Measurements from ENCODE around the gene AMPH. TPM values are rescaled to one million over a fixed set of nuclear protein-coding genes. Genes with fewer than 3 reads are reported as not detected.

AMPH gene
- polyA plus RNA-seq, 2 donors: 0.28 to 0.51 TPM

GRCh38 chr7:38453826-38454225, 177.3 kb downstream of the AMPH start:
- Histone ChIP-seq H3K4me1 (ENCODE audit: control insufficient read depth in 2 of 2, insufficient read depth in 2 of 2, low read length in 1 of 2) (no peaks in the 10 kb centered on the region), H3K36me3 (ENCODE audit: control insufficient read depth in 2 of 2, insufficient read depth in 2 of 2, low read length in 1 of 2) (no peaks in the 10 kb centered on the region), H3K9me3 (ENCODE audit: control insufficient read depth in 2 of 2, insufficient read depth in 1 of 2, low read depth in 1 of 2, low read length in 1 of 2) (no peaks in the 10 kb centered on the region), H3K27me3 (ENCODE audit: control insufficient read depth in 1 of 2, insufficient read depth in 2 of 2, low read length in 2 of 2) (no peaks in the 10 kb centered on the region), H3K4me3 (ENCODE audit: low read depth in 1 of 2, low read length in 2 of 2) (no peak overlapping the region), H3K27ac (ENCODE audit: low read depth in 2 of 2, low read length in 1 of 2) (no peak overlapping the region)
- WGBS, 2 donors: 90 to 91% methylated on average over 5 of the region's 5 CpGs

- Histone ChIP-seq H3K4me3 (ENCODE audit: low read depth in 1 of 2, low read length in 2 of 2) (no peak overlapping the region), H3K27ac (ENCODE audit: low read depth in 2 of 2, low read length in 1 of 2) (no peak overlapping the region), H3K27me3 (ENCODE audit: control insufficient read depth in 1 of 2, insufficient read depth in 2 of 2, low read length in 2 of 2) (no peaks in the 10 kb centered on the region), H3K4me1 (ENCODE audit: control insufficient read depth in 2 of 2, insufficient read depth in 2 of 2, low read length in 1 of 2) (no peaks in the 10 kb centered on the region), H3K36me3 (ENCODE audit: control insufficient read depth in 2 of 2, insufficient read depth in 2 of 2, low read length in 1 of 2) (no peaks in the 10 kb centered on the region), H3K9me3 (ENCODE audit: control insufficient read depth in 2 of 2, insufficient read depth in 1 of 2, low read depth in 1 of 2, low read length in 1 of 2) (no peaks in the 10 kb centered on the region)
- WGBS, 2 donors: 36 to 40% methylated on average over 3 of the region's 3 CpGs
Observed at GRCh38 chr7:38453168-38453567, 178.0 kb downstream of the AMPH start.

DNA sequence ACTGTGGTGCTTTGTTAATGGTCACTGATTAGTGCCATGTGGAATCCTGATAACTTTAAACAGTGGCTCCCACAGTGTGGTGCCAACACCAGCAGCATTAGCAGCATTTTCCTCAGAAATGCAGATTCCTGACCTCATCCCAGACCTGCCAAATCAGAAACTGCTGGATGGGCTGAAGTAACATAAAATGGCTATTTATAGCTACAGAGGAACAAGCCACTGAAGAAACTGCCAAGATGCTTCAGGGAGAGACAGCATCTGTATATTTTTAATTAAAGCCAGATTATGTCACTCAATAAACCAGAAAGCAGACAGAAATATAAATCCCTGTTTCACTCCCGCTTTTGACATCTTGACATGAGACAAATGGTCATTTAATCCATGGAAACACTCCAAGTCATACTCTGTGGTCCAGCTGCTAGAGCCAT, 178.5 kb downstream of the AMPH start:
- Histone ChIP-seq H3K4me1 (ENCODE audit: control insufficient read depth in 2 of 2, insufficient read depth in 2 of 2, low read length in 1 of 2) (no peaks in the 10 kb centered on the region), H3K9me3 (ENCODE audit: control insufficient read depth in 2 of 2, insufficient read depth in 1 of 2, low read depth in 1 of 2, low read length in 1 of 2) (no peaks in the 10 kb centered on the region), H3K27ac (ENCODE audit: low read depth in 2 of 2, low read length in 1 of 2) (no peak overlapping the region), H3K36me3 (ENCODE audit: control insufficient read depth in 2 of 2, insufficient read depth in 2 of 2, low read length in 1 of 2) (no peaks in the 10 kb centered on the region), H3K27me3 (ENCODE audit: control insufficient read depth in 1 of 2, insufficient read depth in 2 of 2, low read length in 2 of 2) (no peaks in the 10 kb centered on the region), H3K4me3 (ENCODE audit: low read depth in 1 of 2, low read length in 2 of 2) (no peak overlapping the region)
- WGBS, 2 donors: 31 to 49% methylated on average over 1 of the region's 1 CpG

- no peaks in the 10 kb centered on the region for H3K4me1 ChIP-seq (ENCODE audit: control insufficient read depth in 2 of 2, insufficient read depth in 2 of 2, low read length in 1 of 2)
- H3K4me3 ChIP-seq (ENCODE audit: low read depth in 1 of 2, low read length in 2 of 2): no peak overlapping the region
- H3K27me3 ChIP-seq (ENCODE audit: control insufficient read depth in 1 of 2, insufficient read depth in 2 of 2, low read length in 2 of 2): no peaks in the 10 kb centered on the region
- no peaks in the 10 kb centered on the region for H3K9me3 ChIP-seq (ENCODE audit: control insufficient read depth in 2 of 2, insufficient read depth in 1 of 2, low read depth in 1 of 2, low read length in 1 of 2)
- H3K36me3 ChIP-seq (ENCODE audit: control insufficient read depth in 2 of 2, insufficient read depth in 2 of 2, low read length in 1 of 2): no peaks in the 10 kb centered on the region
- WGBS, 2 donors: 10 to 14% methylated on average over 2 of the region's 2 CpGs
- no peak overlapping the region for H3K27ac ChIP-seq (ENCODE audit: low read depth in 2 of 2, low read length in 1 of 2)
Observed at GRCh38 chr7:38451840-38452239, 179.3 kb downstream of the AMPH start.

DNA sequence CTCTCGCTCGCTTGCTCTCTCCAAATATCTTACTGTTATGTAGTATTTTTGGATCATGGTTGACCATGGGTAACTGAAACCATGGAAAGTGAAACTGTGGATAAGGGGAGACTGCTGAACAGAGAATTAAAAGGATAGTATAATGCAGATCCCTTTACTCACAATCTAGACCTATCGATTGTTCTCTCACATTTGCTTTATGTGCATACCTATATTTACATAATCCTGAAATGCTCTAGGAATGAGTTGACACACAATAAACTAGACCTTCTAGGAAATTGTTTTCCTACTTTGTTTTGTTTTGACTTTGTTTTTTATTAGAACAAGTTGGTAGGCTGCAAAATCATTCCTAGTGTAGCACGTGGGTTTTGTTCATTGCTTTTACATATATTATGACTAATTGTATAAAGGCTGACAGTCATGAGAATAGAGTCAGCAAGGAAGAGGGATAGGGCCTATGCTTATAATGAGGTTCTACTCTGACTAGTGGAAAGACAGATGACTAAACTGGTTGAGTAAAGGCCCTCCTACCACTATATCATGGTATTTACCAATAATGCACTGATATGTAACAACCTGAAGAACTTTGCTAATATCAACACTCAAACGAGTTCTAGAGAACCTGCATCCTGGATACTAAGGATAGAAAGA, 182.5 kb downstream of the AMPH start:
- Histone ChIP-seq H3K9me3 (ENCODE audit: control insufficient read depth in 2 of 2, insufficient read depth in 1 of 2, low read depth in 1 of 2, low read length in 1 of 2) (no peaks in the 10 kb centered on the region), H3K4me1 (ENCODE audit: control insufficient read depth in 2 of 2, insufficient read depth in 2 of 2, low read length in 1 of 2) (no peaks in the 10 kb centered on the region)

GRCh38 chr7:38448054-38448453, 183.1 kb downstream of the AMPH start:
- no peaks in the 10 kb centered on the region for H3K36me3 ChIP-seq (ENCODE audit: control insufficient read depth in 2 of 2, insufficient read depth in 2 of 2, low read length in 1 of 2)
- no peaks in the 10 kb centered on the region for H3K4me1 ChIP-seq (ENCODE audit: control insufficient read depth in 2 of 2, insufficient read depth in 2 of 2, low read length in 1 of 2)
- 38 to 44% methylated on average over 2 of the region's 2 CpGs for WGBS, 2 donors
- no peak overlapping the region for H3K27ac ChIP-seq (ENCODE audit: low read depth in 2 of 2, low read length in 1 of 2)
- H3K9me3 ChIP-seq (ENCODE audit: control insufficient read depth in 2 of 2, insufficient read depth in 1 of 2, low read depth in 1 of 2, low read length in 1 of 2): no peaks in the 10 kb centered on the region
- no peaks in the 10 kb centered on the region for H3K27me3 ChIP-seq (ENCODE audit: control insufficient read depth in 1 of 2, insufficient read depth in 2 of 2, low read length in 2 of 2)
- H3K4me3 ChIP-seq (ENCODE audit: low read depth in 1 of 2, low read length in 2 of 2): no peak overlapping the region

More for the DNA sequence above, 182.5 kb downstream of the AMPH start:
- Histone ChIP-seq H3K27me3 (ENCODE audit: control insufficient read depth in 1 of 2, insufficient read depth in 2 of 2, low read length in 2 of 2) (no peaks in the 10 kb centered on the region), H3K36me3 (ENCODE audit: control insufficient read depth in 2 of 2, insufficient read depth in 2 of 2, low read length in 1 of 2) (no peaks in the 10 kb centered on the region), H3K27ac (ENCODE audit: low read depth in 2 of 2, low read length in 1 of 2) (no peak overlapping the region), H3K4me3 (ENCODE audit: low read depth in 1 of 2, low read length in 2 of 2) (no peak overlapping the region)
- WGBS, 2 donors: 74 to 75% methylated on average over 5 of the region's 5 CpGs

DNA sequence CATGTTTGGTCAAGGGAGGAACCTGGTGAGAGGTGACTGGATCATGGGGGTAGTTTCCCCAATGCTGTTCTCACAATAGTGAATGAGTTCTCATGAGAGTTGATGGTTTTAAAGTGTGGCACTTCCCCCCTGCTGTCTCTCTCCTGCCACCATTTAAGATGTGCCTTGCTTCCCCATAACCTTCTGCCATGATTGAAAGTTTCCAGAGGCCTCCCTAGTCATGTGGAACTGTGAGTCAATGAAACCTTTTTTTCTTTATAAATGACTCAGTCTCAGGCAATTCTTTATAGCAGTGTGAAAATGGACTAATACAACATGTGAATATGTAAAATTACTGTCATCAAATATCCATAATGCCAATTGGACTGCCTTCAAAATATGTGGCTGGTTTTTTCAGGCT, 192.2 kb downstream of the AMPH start:
- H3K9me3 ChIP-seq (ENCODE audit: control insufficient read depth in 2 of 2, insufficient read depth in 1 of 2, low read depth in 1 of 2, low read length in 1 of 2): no peaks in the 10 kb centered on the region
- H3K4me1 ChIP-seq (ENCODE audit: control insufficient read depth in 2 of 2, insufficient read depth in 2 of 2, low read length in 1 of 2): no peaks in the 10 kb centered on the region
- no peak overlapping the region for H3K27ac ChIP-seq (ENCODE audit: low read depth in 2 of 2, low read length in 1 of 2)
- no peaks in the 10 kb centered on the region for H3K36me3 ChIP-seq (ENCODE audit: control insufficient read depth in 2 of 2, insufficient read depth in 2 of 2, low read length in 1 of 2)
- peaks cover 0 to 2% of the 10 kb centered on the region in 2 donors for H3K27me3 ChIP-seq (ENCODE audit: control insufficient read depth in 1 of 2, insufficient read depth in 2 of 2, low read length in 2 of 2)
- no peak overlapping the region for H3K4me3 ChIP-seq (ENCODE audit: low read depth in 1 of 2, low read length in 2 of 2)

DNA sequence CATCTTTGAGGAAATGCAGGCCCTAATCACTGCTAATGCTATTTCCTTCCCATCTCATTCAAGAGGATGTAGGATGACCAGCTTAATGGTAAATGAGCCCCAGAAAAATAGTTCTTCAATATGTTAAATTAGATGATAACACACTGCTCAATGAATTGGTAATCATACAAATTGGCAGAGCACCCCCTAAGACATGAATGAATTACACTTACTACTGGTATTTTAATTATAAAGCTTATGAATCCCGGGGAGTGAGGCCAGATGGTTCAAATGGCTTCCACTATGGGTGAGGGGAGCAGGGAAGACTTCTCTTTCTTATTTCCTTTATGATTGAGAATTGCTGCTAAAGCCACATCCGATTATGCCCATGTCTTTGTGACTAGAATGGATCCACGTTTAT, 198.5 kb downstream of the AMPH start:
- Histone ChIP-seq H3K4me3 (ENCODE audit: low read depth in 1 of 2, low read length in 2 of 2) (no peak overlapping the region), H3K36me3 (ENCODE audit: control insufficient read depth in 2 of 2, insufficient read depth in 2 of 2, low read length in 1 of 2) (no peaks in the 10 kb centered on the region), H3K27ac (ENCODE audit: low read depth in 2 of 2, low read length in 1 of 2) (no peak overlapping the region), H3K27me3 (ENCODE audit: control insufficient read depth in 1 of 2, insufficient read depth in 2 of 2, low read length in 2 of 2) (peaks cover 0 to 2% of the 10 kb centered on the region in 2 donors), H3K9me3 (ENCODE audit: control insufficient read depth in 2 of 2, insufficient read depth in 1 of 2, low read depth in 1 of 2, low read length in 1 of 2) (no peaks in the 10 kb centered on the region), H3K4me1 (ENCODE audit: control insufficient read depth in 2 of 2, insufficient read depth in 2 of 2, low read length in 1 of 2) (no peaks in the 10 kb centered on the region)
- 68 to 82% methylated on average over 3 of the region's 3 CpGs for WGBS, 2 donors

DNA sequence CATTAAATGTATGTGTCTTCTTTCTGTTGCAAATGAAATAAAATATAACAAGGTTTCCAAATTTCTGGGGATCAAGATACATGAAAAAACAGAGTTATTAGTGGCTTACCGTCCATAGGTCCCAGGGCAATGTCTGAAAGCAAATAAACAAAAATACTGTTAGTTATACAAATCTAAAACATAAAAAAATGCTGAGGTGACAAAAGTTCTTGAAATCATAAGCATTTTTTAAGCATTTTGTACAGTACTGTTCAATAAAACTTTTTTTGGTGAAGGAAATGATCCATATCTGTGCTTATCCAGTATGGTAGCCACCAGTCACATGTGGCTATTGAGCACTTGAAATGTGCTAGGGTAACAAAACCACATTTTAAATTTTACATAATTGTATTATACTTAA, 199.1 kb downstream of the AMPH start:
- Histone ChIP-seq H3K9me3 (ENCODE audit: control insufficient read depth in 2 of 2, insufficient read depth in 1 of 2, low read depth in 1 of 2, low read length in 1 of 2) (no peaks in the 10 kb centered on the region), H3K4me3 (ENCODE audit: low read depth in 1 of 2, low read length in 2 of 2) (no peak overlapping the region), H3K27ac (ENCODE audit: low read depth in 2 of 2, low read length in 1 of 2) (no peak overlapping the region), H3K36me3 (ENCODE audit: control insufficient read depth in 2 of 2, insufficient read depth in 2 of 2, low read length in 1 of 2) (no peaks in the 10 kb centered on the region), H3K27me3 (ENCODE audit: control insufficient read depth in 1 of 2, insufficient read depth in 2 of 2, low read length in 2 of 2) (peaks cover 0 to 2% of the 10 kb centered on the region in 2 donors), H3K4me1 (ENCODE audit: control insufficient read depth in 2 of 2, insufficient read depth in 2 of 2, low read length in 1 of 2) (no peaks in the 10 kb centered on the region)
- 79 to 82% methylated on average over 1 of the region's 1 CpG for WGBS, 2 donors

DNA sequence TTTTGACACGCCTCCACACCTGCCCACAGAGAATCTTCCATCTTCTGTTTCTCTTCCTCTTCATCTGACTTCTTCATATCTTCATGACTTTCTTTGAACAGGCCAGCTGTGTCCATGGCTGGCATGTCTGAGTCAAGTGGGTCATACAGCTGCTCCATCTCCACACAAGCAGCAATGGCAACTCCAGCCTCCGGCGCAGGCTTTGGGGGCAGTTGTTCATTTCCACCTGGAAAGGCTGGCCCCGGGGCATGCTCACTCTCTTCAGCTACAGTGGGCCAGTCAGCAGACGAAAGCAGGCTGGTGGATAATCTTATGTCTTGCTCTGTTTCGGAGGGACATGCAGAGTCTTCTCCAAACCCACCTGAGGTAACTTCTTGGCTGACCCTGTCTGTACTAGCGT, 202.1 kb downstream of the AMPH start:
- Histone ChIP-seq H3K27ac (ENCODE audit: low read depth in 2 of 2, low read length in 1 of 2) (no peak overlapping the region), H3K4me3 (ENCODE audit: low read depth in 1 of 2, low read length in 2 of 2) (no peak overlapping the region), H3K27me3 (ENCODE audit: control insufficient read depth in 1 of 2, insufficient read depth in 2 of 2, low read length in 2 of 2) (no peaks in the 10 kb centered on the region), H3K4me1 (ENCODE audit: control insufficient read depth in 2 of 2, insufficient read depth in 2 of 2, low read length in 1 of 2) (no peaks in the 10 kb centered on the region), H3K9me3 (ENCODE audit: control insufficient read depth in 2 of 2, insufficient read depth in 1 of 2, low read depth in 1 of 2, low read length in 1 of 2) (no peaks in the 10 kb centered on the region), H3K36me3 (ENCODE audit: control insufficient read depth in 2 of 2, insufficient read depth in 2 of 2, low read length in 1 of 2) (no peaks in the 10 kb centered on the region)
- 89 to 92% methylated on average over 7 of the region's 7 CpGs for WGBS, 2 donors
